ENCODE results near the gene SLC25A53. TPM values are rescaled to one million over a fixed set of nuclear protein-coding genes. Genes with fewer than 3 reads are reported as not detected.
A peak's percentile ranks its signal among the peaks of the same experiment; 100 is the strongest.

The SLC25A53 gene
- polyA plus RNA-seq, 1 donor from 2014 or later = 6.6 TPM

- no peaks in the 10 kb centered on the region for H4K20me1 ChIP-seq (ENCODE audit: insufficient read depth)
- no peak overlapping the region for H3K4me2 ChIP-seq (ENCODE audit: low read length)
- no peak overlapping the region for H3K27ac ChIP-seq (ENCODE audit: low read length)
- no peak overlapping the region for H2AFZ ChIP-seq (ENCODE audit: low read depth, low read length)
- no peaks in the 10 kb centered on the region for H3K79me2 ChIP-seq (replicated peaks; ENCODE audit: insufficient read depth, low read length)
- H3K9me2 ChIP-seq (ENCODE audit: insufficient read depth, low read length) = no peaks in the 10 kb centered on the region
- H3K27me3 ChIP-seq (ENCODE audit: insufficient read depth, low read depth, low read length) = no peaks in the 10 kb centered on the region
- no peak overlapping the region for H3K9ac ChIP-seq (ENCODE audit: low read length)
- H3K36me3 ChIP-seq (ENCODE audit: insufficient read depth, low read length) = no peaks in the 10 kb centered on the region
- no peak overlapping the region for H3K4me3 ChIP-seq (ENCODE audit: low read length)
- no peaks in the 10 kb centered on the region for H3F3A ChIP-seq (ENCODE audit: insufficient read depth, low read length, poor library complexity, severe bottlenecking)
- no peaks in the 10 kb centered on the region for H3K9me3 ChIP-seq (ENCODE audit: low read length)
- TF ChIP-seq CTCF (IDR thresholded peaks at IDR 0.05; ENCODE audit: poor library complexity, severe bottlenecking) (no peak), RAD21 (conservative IDR thresholded peaks at IDR 0.05) (no peak), MXI1 (conservative IDR thresholded peaks at IDR 0.05; ENCODE audit: poor library complexity, severe bottlenecking) (no peak), EP300 (conservative IDR thresholded peaks at IDR 0.05; ENCODE audit: poor library complexity, severe bottlenecking) (no peak), SMC3 (conservative IDR thresholded peaks at IDR 0.05; ENCODE audit: poor library complexity) (no peak)
- TF ChIP-seq, protein P1, sequence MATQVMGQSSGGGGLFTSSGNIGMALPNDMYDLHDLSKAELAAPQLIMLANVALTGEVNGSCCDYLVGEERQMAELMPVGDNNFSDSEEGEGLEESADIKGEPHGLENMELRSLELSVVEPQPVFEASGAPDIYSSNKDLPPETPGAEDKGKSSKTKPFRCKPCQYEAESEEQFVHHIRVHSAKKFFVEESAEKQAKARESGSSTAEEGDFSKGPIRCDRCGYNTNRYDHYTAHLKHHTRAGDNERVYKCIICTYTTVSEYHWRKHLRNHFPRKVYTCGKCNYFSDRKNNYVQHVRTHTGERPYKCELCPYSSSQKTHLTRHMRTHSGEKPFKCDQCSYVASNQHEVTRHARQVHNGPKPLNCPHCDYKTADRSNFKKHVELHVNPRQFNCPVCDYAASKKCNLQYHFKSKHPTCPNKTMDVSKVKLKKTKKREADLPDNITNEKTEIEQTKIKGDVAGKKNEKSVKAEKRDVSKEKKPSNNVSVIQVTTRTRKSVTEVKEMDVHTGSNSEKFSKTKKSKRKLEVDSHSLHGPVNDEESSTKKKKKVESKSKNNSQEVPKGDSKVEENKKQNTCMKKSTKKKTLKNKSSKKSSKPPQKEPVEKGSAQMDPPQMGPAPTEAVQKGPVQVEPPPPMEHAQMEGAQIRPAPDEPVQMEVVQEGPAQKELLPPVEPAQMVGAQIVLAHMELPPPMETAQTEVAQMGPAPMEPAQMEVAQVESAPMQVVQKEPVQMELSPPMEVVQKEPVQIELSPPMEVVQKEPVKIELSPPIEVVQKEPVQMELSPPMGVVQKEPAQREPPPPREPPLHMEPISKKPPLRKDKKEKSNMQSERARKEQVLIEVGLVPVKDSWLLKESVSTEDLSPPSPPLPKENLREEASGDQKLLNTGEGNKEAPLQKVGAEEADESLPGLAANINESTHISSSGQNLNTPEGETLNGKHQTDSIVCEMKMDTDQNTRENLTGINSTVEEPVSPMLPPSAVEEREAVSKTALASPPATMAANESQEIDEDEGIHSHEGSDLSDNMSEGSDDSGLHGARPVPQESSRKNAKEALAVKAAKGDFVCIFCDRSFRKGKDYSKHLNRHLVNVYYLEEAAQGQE (IDR thresholded peaks at IDR 0.05; ENCODE audit: borderline replicate concordance) = no peak
Measured at GRCh38 chrX:104098919-104099318, 57.9 kb downstream of the SLC25A53 start.

GRCh38 chrX:104098151-104098808 lies 58.5 kb downstream of the SLC25A53 start:
- no peak overlapping the region for H3K9ac ChIP-seq (ENCODE audit: low read length)
- TF ChIP-seq CTCF (IDR thresholded peaks at IDR 0.05; ENCODE audit: poor library complexity, severe bottlenecking) (peak; percentile 71), POLR2AphosphoS5 (IDR thresholded peaks at IDR 0.05) (no peak), EZH2 (IDR thresholded peaks at IDR 0.05; ENCODE audit: borderline replicate concordance, insufficient read depth, low read length, poor library complexity, severe bottlenecking) (no peak), SMC3 (conservative IDR thresholded peaks at IDR 0.05; ENCODE audit: poor library complexity) (peak; percentile 76), MXI1 (conservative IDR thresholded peaks at IDR 0.05; ENCODE audit: poor library complexity, severe bottlenecking) (no peak), TAF1 (IDR thresholded peaks at IDR 0.05; ENCODE audit: low read depth) (no peak), RAD21 (conservative IDR thresholded peaks at IDR 0.05) (peak; percentile 65), EP300 (conservative IDR thresholded peaks at IDR 0.05; ENCODE audit: poor library complexity, severe bottlenecking) (no peak)
- TF ChIP-seq, protein P1 (IDR thresholded peaks at IDR 0.05; ENCODE audit: borderline replicate concordance) = no peak
- no peaks in the 10 kb centered on the region for H3K9me3 ChIP-seq (ENCODE audit: low read length)
- H3K9me2 ChIP-seq (ENCODE audit: insufficient read depth, low read length) = no peaks in the 10 kb centered on the region
- H3K27me3 ChIP-seq (ENCODE audit: insufficient read depth, low read depth, low read length) = no peaks in the 10 kb centered on the region
- no peak overlapping the region for H3K4me2 ChIP-seq (ENCODE audit: low read length)
- no peaks in the 10 kb centered on the region for H4K20me1 ChIP-seq (ENCODE audit: insufficient read depth)
- H3K4me3 ChIP-seq (ENCODE audit: low read length) = no peak overlapping the region
- H2AFZ ChIP-seq (ENCODE audit: low read depth, low read length) = no peak overlapping the region
- H3K27ac ChIP-seq (ENCODE audit: low read length) = no peak overlapping the region
- no peaks in the 10 kb centered on the region for H3F3A ChIP-seq (ENCODE audit: insufficient read depth, low read length, poor library complexity, severe bottlenecking)
- H3K36me3 ChIP-seq (ENCODE audit: insufficient read depth, low read length) = no peaks in the 10 kb centered on the region
- no peaks in the 10 kb centered on the region for H3K79me2 ChIP-seq (replicated peaks; ENCODE audit: insufficient read depth, low read length)

Data from neural cell (in vitro differentiated cells).